ENCODE results near the gene AGBL1.

AGBL1 gene

DNA sequence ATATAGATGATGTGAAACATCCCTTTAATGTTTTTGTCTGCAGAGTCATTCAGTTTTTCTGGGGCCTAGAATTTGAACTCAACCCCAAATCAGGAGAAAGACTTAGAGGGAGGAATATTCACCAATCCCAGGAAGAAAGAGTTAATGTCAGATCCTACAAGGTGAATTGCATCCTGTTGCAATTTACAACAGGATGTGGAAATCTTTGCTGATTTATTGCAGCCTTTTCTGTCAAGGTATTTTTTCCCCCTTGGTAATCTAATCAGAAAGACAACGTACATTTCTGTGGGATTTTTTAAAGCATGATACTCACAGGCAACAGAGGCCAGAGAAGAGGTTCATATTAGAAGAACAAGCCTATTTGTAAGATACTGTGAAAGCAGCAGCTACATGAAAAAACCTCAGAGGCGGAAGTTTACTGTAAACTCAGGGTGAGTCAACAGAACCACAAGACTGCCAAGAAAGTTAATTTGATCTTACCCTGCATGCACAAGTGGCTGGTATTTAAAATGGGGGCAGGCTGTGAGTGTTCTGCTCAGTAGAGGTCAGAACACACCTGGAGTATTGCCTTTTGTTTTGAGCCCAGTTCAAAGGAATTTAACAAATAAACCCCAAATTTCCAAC is 531.9 kb downstream of the AGBL1 start:
- no peak for DNase-seq

GRCh38 chr15:86615411-86615810 is 535.7 kb downstream of the AGBL1 start:
- peak; percentile 53 for DNase-seq

- DNase-seq = peak; percentile 9
Measured at GRCh38 chr15:86615816-86616215, 536.1 kb downstream of the AGBL1 start.

GRCh38 chr15:86616771-86617170 is 537.1 kb downstream of the AGBL1 start:
- no peak for DNase-seq

- no peak for DNase-seq
Measured at GRCh38 chr15:86620157-86620556, 540.5 kb downstream of the AGBL1 start.

DNA sequence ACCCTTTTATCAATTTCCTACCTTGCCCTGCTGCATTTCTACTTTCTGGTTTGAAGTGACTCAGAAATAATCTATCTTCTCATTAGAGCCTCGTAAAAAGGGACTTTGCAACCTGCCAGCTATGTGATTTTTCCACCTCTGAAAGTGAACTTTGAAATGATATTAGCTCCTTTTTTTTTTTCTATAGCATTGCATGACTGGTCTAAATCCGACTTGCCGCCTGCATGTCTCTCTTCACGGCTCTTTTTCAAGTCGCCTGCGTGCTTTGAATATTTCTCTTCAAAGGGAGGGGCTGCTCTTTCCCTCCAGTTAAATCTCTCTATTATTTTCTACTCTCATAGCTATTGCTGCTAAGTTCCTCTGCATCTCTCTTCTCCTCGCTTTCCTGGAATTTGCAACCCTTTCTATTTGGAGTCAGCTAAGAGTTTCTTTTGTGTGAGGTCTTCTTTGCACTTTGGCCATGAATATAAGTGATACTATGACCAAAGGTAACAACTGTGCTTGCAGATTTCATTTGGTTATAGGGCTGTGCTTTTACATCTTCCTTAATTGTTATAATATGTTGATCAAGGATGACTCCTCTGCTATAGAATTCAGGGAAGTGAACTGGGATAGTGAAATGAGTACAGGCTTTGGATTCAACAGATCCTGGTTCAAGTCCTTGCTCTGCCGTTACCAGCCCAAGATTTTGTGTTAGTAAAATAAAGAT is 541.1 kb downstream of the AGBL1 start:
- DNase-seq = no peak

GRCh38 chr15:86623236-86623635 is 543.6 kb downstream of the AGBL1 start:
- no peak for DNase-seq

DNA sequence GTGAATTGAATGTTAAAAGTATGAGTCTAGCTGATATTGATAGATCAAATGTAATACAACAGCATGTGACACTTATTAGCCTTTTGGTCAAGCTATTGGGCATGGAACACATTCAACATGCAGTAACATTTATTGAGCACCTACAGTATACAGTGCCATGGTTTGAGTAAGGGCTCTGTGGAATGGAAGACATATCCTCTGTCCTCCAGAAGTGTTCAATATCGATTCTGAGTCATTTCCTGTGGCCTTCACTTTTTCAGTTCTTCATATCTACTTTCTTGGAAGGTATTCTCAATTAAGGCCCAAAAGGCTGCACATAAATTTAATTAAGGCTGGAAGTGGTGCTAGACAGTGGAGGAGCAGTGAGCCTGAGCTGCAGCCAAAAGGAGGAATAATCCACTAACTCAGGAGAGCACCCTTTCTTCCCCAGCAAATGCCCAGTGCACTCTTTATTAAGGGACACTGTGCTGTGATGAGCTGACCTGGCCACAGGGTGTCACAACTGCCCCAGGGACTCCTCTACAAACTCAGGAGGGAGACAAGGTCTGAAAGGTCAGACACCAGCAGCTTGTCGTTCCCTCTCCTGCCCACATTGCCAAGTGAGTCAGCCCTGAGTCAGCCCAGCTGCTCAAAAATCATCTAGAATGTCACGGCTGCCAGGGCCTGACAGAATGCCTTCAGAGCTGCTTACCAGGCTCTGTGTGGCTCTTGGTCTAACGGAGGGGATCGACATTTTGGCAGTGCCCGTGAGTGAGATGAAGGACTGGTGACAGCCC is 544.8 kb downstream of the AGBL1 start:
- peak; percentile 83 for DNase-seq

GRCh38 chr15:86629409-86630356 is 550.0 kb downstream of the AGBL1 start:
- no peak for DNase-seq

DNA sequence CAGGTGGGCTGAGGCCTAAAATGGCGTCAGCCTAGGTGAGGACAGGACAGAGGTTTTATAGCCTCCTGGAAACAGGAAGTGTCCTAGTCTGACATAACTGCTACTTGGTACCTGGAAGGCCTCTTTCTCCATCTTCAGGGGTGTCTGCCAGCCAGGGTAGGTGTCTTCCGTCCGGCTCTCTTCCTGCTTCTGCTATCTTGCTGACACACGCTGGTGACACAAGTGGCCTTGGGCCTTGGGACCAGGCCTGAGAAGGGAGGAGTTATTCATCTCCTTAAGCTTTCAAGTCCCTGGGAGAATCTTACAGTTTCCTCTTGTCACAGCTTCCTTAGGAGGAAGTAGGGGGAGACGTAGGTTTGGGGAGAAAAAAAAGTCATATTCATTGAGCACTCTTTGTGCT is 551.3 kb downstream of the AGBL1 start:
- DNase-seq = no peak

DNA sequence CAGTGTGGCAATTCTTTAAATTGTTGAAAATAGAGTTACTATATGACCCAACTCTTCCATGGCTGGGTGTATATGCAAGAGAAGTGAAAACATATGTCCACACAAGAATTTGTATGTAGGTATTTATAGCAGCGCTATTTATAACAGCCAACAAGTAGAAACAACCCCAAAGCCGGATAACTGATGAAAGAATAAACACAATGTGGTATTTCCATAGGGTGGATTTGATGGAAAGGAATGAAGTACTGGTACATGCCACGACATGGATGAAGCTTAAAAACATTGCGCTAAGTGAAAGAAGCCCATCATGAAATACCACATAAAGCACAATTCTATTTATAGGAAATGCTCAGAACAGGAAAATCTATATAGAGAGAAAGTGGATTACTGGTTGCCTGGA is 554.5 kb downstream of the AGBL1 start:
- DNase-seq = no peak

DNA sequence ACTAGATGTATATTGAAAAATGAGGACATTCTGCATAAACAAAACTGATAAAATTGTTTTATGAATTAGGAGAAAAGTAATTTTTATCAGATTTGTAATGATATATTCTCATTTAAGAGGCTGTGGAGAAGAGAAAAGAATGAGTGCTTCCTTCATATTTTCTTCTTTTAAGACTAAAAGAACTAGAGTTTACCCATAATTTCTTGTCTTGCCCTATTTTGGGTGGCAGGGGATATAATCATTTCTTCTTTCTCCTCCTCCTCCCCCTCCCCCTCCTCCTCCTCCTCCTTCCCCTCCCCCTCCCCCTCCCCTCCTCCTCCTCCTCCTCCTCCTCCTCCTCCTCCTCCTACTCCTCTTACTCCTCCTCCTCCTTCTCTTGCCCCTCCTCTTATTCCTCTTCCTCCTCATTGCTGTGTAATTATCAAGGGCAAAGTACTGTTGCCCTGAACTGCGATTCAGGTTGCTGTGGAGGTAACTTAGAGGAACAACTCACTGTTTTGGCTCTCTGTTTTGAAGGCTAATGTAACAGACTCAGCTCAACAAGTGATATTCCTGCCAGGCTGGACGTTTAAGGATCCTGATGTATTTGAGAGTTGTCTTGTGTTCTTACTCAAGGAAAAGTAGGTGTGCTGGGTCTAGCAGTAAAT is 555.4 kb downstream of the AGBL1 start:
- no peak for DNase-seq

DNA sequence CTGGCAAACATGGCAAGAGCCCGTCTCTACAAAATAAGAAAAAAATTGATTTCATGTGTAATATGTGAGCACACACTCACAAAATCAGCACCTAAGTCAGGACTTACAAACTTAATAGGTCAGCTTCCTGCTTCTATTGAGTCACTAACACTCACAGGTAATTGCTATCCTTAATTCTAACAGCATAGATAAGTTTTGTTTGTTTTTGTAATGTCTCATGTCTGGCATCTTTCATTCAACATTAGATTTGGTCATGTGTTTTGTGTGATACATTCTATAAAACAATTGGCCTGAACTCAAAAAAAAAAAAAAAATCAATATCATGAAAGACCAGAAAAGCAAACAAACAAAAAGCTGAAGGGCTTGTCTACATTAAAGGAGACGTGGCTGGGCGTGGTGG is 564.7 kb downstream of the AGBL1 start:
- no peak for DNase-seq

GRCh38 chr15:86645925-86646500 is 566.3 kb downstream of the AGBL1 start:
- DNase-seq = no peak

DNA sequence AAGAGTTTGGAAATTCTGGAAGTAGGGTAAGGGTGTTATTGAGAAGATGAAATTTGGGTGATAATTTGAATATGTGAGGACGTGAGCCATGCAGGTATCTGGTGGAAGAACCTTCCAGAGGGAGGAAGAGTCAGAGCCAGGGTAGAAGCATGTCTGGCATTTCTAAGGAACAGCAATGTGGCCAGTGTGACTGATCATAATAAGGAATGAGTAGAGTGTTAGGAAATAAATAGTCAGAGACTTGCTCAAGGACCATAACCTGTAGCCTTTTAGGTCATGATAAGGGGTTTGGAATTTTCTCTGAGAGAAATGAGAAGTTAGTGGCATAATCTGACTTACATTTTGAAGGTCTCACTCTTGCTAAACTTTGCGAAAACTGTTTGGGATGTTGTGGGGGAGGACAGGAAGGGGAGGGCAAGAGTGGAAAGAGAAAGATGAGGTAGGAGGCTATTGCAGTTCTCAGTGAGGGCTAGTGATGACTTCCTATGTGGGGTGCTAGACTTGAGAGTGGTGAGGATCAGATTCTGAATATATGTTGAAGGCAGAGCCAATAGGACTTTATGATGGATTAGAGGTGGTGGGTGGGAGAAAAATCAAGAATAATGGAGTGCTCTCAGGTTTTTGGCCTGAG is 568.3 kb downstream of the AGBL1 start:
- DNase-seq = no peak

- no peak for DNase-seq
Measured at GRCh38 chr15:86649277-86649676, 569.6 kb downstream of the AGBL1 start.

GRCh38 chr15:86650094-86650493 is 570.4 kb downstream of the AGBL1 start:
- no peak for DNase-seq

GRCh38 chr15:86653344-86654197 is 573.9 kb downstream of the AGBL1 start:
- peak; percentile 91 for DNase-seq

DNA sequence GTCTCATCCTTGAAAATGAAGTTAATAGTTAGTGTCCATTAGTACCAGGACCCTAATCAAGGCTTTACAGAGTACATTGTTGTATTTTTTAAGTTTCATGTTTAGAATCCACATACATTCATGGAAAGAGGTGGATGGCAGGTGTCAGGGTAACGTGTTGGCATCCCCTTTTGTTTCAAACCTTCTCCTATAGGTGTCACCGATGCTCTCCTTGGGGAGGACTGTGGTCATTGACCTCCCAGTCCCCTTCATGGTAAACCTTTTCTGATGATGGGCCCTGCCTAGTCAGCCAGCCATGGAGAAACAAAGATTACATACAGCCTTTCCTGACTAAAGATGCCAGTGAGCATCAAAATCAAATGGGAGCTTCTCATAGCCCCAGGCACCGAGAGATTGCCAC is 574.8 kb downstream of the AGBL1 start:
- no peak for DNase-seq

DNA sequence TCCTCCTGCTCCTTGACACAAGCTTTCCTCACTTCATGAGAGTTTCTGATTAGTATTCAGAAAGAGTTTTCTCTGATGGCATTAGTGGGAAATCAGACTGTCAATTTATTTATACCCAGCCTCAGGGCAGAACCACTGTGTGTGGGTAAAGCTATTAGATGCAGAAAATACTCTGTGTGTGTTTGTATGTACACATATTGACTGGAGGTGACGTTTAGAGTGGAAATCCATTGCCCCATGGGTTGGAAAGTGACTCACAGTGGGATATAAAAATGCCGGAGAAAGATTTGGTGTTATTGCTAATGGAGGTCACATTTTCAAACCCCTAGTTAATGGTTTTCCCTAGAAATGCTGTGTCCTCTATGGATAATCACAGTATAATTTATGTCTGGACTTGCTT is 577.6 kb downstream of the AGBL1 start:
- DNase-seq = no peak
